Endothelial cell (in vitro differentiated cells): ENCODE data around the gene ZBTB48. TPM values are rescaled to one million over a fixed set of nuclear protein-coding genes. Genes with fewer than 3 reads are reported as not detected.

ENCODE experiments used
- DNase-seq: peaks from one replicate; pipeline ENCODE4 v3.0.0; 2021; ENCODE audit warnings: low spot score
- H3K27ac Mint-ChIP-seq: one replicate; pipeline ENCODE4 v1.8.0; 2021; ENCODE audit warnings: mixed read lengths, inconsistent platforms; ENCODE audit not compliant: unreplicated experiment
- H3K27me3 Mint-ChIP-seq: one replicate; pipeline ENCODE4 v1.8.0; 2021; ENCODE audit warnings: mild to moderate bottlenecking, moderate library complexity, mixed read lengths, inconsistent platforms; ENCODE audit not compliant: unreplicated experiment
- H3K36me3 Mint-ChIP-seq: one replicate; pipeline ENCODE4 v1.8.0; 2021; ENCODE audit warnings: mild to moderate bottlenecking, low read depth, mixed read lengths, inconsistent platforms; ENCODE audit not compliant: unreplicated experiment
- H3K4me1 Mint-ChIP-seq: one replicate; pipeline ENCODE4 v1.8.0; 2021; ENCODE audit warnings: mild to moderate bottlenecking, mixed read lengths, inconsistent platforms; ENCODE audit not compliant: unreplicated experiment
- H3K4me3 Mint-ChIP-seq: one replicate; pipeline ENCODE4 v1.8.0; 2021; ENCODE audit warnings: mild to moderate bottlenecking, mixed read lengths, inconsistent platforms; ENCODE audit not compliant: unreplicated experiment
- H3K9me3 Mint-ChIP-seq: one replicate; pipeline ENCODE4 v1.8.0; 2021; ENCODE audit warnings: mixed read lengths, inconsistent platforms; ENCODE audit not compliant: unreplicated experiment
- total RNA-seq: library from RNA; stranded (reverse); fragmentation: NEBNext Ultra II Directional; extraction: Animal tissue kit (Norgen Biotek cat#: 25700); gene quantifications from one replicate; pipeline ENCODE4 v1.2.1, GENCODE V29; 2021; ENCODE audit not compliant: unreplicated experiment
- TF ChIP-seq, protein P1 (sequence below): fragments of 200-600 bp; sonication (generic); IDR thresholded peaks from one replicate; pipeline ENCODE4 v1.5.0; 2021; ENCODE audit warnings: antibody characterized with exemption; ENCODE audit not compliant: unreplicated experiment

Gene ZBTB48
- total RNA-seq, 1 donor from 2014 or later: 32.2 TPM

- TF ChIP-seq, protein P1, sequence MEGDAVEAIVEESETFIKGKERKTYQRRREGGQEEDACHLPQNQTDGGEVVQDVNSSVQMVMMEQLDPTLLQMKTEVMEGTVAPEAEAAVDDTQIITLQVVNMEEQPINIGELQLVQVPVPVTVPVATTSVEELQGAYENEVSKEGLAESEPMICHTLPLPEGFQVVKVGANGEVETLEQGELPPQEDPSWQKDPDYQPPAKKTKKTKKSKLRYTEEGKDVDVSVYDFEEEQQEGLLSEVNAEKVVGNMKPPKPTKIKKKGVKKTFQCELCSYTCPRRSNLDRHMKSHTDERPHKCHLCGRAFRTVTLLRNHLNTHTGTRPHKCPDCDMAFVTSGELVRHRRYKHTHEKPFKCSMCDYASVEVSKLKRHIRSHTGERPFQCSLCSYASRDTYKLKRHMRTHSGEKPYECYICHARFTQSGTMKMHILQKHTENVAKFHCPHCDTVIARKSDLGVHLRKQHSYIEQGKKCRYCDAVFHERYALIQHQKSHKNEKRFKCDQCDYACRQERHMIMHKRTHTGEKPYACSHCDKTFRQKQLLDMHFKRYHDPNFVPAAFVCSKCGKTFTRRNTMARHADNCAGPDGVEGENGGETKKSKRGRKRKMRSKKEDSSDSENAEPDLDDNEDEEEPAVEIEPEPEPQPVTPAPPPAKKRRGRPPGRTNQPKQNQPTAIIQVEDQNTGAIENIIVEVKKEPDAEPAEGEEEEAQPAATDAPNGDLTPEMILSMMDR: no peak
- H3K4me1 Mint-ChIP-seq: peaks cover 18% of the 10 kb centered on the region
- H3K27me3 Mint-ChIP-seq: peaks cover 11% of the 10 kb centered on the region
- H3K36me3 Mint-ChIP-seq: no peaks in the 10 kb centered on the region
- DNase-seq: peak; percentile 72
- peak within 1 kb of the TSS; percentile 88 for H3K4me3 Mint-ChIP-seq
- no peaks in the 10 kb centered on the region for H3K9me3 Mint-ChIP-seq
- peak within 1 kb of the TSS; percentile 96 for H3K27ac Mint-ChIP-seq
Measured at GRCh38 chr1:6602669-6603237, 23.0 kb downstream of the ZBTB48 start, which contains the start of gene KLHL21. Gene KLHL21 (minus strand): TSS chr1:6602869. CDS start chr1:6602817, 52 bp downstream.

DNA sequence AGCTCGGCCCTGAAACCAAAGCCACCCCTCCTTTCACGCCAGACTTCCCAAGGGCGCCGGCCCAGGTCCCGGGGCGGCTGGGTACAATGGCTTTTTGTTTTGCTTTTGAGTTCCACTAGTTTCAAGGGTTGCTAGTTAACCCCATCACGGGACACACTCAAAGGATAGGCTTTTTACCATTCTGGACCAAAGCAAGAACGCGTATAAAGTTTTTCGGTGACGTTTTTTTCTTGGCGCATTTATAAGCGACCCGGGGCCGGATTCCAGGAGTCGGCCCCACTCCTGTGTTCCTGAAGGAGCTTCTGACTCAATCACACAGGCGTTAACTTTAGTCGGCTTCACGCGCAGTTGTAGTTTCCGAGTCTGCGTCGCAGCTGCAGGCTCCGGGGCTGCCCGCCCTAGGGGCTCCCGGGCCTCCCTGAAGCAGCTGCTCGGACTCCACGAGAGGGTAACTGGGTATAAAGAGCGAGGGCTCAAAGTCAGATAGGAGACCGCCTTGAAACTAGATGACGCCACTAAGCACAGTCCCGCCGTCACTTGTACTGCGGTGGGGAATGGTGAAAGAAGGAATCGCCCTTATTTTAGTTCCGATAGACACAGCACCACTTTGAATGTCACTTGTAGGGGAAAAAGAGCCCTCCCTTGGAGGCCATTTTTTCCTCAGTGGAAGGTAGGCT is 23.6 kb downstream of the ZBTB48 start:
- Mint-ChIP-seq H3K27me3 (peaks cover 11% of the 10 kb centered on the region), H3K27ac (peak overlapping the region; percentile 96), H3K36me3 (no peaks in the 10 kb centered on the region), H3K9me3 (no peaks in the 10 kb centered on the region), H3K4me3 (peak overlapping the region; percentile 81), H3K4me1 (peaks cover 18% of the 10 kb centered on the region)
- peak; percentile 54 for DNase-seq
- TF ChIP-seq, protein P1: no peak

DNA sequence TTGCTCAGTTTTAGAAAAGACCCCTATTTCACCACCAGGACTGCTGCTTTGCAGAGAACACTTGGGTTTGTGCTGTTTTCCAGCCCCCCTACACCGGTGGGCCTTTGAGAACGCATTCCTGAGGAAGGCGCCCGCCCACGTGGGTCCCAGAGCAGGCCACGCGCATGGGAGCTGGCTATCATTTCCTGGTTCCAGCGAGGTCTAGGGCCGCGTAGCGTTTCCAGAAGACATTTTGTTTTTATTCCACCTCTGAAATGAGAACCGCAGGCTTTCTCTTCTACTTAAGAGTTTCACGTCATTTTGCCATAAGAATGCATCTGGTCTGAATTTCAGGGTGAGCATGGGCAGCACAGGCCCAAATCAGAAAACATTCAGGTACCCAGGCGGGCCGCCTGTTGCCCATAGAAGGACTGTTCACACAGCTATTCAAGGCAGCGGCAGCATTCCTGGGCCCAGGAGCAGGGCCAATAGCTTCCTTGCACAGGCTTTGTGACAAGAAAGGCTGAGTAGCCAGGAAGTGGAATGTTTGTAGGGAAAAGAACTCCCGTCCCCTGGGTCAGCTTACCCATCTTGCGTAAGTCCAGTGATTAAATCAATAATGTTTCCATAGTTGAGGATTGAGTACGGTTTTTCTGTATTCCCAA is 24.2 kb downstream of the ZBTB48 start:
- H3K36me3 Mint-ChIP-seq: no peaks in the 10 kb centered on the region
- H3K4me1 Mint-ChIP-seq: peaks cover 18% of the 10 kb centered on the region
- H3K27me3 Mint-ChIP-seq: peaks cover 11% of the 10 kb centered on the region
- H3K27ac Mint-ChIP-seq: peak overlapping the region; percentile 96
- peak; percentile 56 for DNase-seq
- TF ChIP-seq, protein P1: no peak
- H3K4me3 Mint-ChIP-seq: peak overlapping the region; percentile 81
- no peaks in the 10 kb centered on the region for H3K9me3 Mint-ChIP-seq

DNA sequence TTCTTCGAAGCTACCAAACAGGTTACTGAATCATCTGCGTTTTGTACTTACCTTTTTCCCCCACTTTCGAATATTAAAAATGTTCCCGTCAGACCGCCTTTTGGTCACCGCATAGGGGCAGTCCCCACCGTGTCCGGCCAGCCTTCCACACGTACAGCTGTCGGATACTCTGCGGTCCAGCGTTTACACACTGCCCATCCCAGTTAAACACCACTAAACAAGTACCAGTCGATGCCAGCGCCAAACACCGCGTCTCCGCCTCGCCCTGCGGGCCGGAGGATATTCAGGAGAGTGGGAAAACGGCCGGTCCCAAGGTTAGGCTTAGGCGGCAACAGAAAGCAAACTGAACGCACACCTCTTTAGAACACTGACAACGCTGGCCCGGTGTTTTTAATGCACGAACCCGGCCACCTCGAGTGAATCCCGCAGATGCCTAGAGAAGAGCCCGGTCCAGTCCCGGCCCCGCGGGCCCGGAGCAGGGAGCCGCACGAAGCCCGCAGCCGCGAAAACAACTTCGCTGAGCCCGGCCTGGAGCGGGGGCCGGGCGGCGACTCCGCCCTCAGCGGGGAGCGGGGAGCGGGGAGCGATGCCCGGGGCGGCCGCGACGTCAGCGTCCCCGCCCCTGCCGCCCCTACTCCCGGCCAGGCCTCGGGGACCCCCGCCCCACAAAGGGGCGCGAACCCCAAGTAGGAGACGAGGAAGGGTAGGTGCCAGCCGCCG is 33.0 kb downstream of the ZBTB48 start:
- Mint-ChIP-seq H3K9me3 (no peaks in the 10 kb centered on the region), H3K36me3 (peaks cover 6% of the 10 kb centered on the region), H3K27ac (peak overlapping the region; percentile 40), H3K27me3 (peaks cover 6% of the 10 kb centered on the region), H3K4me1 (peaks cover 12% of the 10 kb centered on the region), H3K4me3 (peak overlapping the region; percentile 94)
- TF ChIP-seq, protein P1: no peak
- DNase-seq: peak; percentile 36
